Hematopoietic multipotent progenitor cell treated with erythropoietin and hydrocortisone succinate and interleukin-3 and kit ligand, for 6 days (in vitro differentiated cells): ENCODE results near the gene RSPRY1.

Source experiments
- DNase-seq: peaks from one replicate; pipeline ENCODE4 v3.0.0-alpha.2; 2015

The RSPRY1 gene

DNA sequence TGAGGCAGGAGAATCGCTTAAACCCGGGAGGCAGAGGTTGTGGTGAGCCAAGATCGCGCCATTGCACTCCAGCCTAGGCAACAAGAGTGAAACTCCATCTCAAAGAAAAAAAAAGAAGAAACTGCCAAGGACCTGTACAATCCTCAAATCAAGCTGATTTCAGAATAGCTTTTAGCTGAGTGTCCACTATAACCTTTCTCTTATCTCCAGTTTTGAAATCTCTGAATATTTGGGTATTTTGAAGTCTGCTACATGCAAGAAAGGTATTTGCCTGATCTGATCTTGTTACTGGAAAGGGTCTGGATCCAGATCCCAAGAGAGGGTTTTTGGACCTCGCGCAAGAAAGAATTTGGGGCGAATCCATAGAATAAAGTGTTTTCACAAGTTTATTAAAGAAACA, 39.8 kb downstream of the RSPRY1 start:
- no peak for DNase-seq

GRCh38 chr16:57226701-57227621, 40.8 kb downstream of the RSPRY1 start:
- DNase-seq = no peak

DNA sequence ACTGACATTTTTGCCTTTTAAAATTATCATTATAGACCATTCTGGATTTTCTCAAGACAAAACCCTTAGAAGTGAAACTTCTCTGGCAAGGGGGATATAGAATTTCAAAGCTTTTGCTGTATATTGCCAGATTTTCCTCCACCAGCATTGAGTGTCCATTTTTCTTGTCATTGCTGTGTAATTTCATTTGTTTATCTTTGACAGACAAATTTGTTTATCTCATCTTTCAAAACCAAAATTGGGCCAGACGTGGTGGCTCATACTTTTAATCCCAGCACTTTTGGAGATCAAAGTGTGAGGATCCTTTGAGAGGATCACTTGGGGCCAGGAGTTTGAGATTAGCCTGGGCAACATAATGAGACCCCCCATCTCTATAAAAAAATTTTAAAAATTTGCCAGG, 43.0 kb downstream of the RSPRY1 start:
- DNase-seq = no peak

GRCh38 chr16:57231821-57232350, 45.8 kb downstream of the RSPRY1 start:
- DNase-seq = no peak

DNA sequence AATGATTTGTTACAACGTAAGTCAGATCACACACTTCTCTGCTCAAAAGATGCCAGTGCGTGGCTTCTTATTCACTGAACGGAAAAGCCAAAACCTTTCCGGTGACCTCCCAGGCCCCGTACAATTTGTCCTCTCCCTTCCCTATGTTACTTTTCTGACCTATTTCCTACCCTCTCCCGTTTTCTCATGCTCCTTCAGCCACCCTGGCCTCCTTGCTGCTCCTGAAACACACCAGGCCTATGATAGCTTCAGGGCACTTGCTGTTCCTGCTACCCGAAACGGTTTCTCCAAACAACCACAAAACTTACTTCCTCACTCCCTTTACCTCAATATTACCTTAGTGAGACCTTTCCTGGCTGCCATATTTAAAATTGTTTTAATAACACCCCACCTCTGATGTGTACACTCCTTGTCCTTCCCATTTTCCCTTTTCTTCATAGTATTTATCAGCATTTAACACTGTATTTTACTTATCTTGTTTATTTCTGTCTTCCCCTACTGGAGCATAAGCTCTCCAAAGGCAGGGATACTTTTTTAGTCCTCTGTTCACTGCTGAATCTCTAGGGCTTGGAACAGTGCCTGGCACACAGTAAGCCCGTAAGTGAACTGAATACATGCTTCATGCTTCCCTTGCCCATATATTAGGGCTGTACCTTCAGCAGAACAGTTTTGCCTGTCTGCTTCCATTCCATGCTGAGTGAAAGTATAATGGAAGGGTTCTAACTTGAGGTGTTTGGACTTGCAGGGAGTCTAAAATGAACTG, 48.0 kb downstream of the RSPRY1 start:
- DNase-seq = no peak

GRCh38 chr16:57234707-57235092, 48.6 kb downstream of the RSPRY1 start:
- DNase-seq = no peak

- DNase-seq = peak; percentile 27
Measured at GRCh38 chr16:57235128-57236021, 49.2 kb downstream of the RSPRY1 start.

GRCh38 chr16:57236022-57236350, 49.9 kb downstream of the RSPRY1 start:
- DNase-seq = no peak

- DNase-seq = no peak
Measured at GRCh38 chr16:57238682-57239081, 52.6 kb downstream of the RSPRY1 start.

DNA sequence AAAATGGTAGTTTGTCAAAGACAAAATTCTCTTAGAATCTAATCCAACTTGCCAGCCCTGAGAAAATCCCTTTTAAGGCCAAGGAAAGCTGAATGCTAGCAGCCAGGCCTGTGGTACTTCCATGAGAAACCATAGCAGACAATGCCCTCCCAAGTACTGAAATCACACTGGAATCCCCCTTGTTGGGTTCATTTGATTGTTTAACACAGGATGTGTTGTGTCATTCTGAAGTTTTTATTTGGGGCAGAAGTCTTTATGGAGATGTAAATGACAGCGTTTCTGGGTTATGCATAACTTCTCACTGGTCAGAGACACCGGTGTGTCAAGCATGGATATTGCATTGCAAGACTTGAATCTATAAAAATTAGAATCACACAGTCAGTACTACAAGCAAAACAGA, 53.0 kb downstream of the RSPRY1 start:
- DNase-seq = no peak

GRCh38 chr16:57240851-57241250, 54.7 kb downstream of the RSPRY1 start:
- DNase-seq = no peak

DNA sequence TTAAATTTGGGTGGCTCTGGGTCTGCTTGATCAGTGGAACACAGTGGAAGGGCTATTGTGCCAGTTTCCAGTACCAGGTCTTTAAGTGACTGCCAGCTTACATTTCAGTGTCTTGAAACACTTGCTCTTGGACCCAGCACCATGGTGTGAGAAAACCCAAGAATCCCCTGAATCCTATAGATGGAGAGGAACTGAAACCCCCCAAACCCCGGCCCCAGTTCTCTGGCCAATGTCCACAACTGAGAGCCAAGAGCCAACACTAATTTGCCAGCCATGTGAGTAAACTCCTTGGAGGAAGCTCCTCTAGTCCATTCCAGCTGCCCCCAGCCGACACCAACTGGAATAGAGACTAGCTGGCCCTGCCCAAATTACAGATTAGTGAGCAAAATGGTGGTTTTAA, 56.5 kb downstream of the RSPRY1 start:
- no peak for DNase-seq

GRCh38 chr16:57244463-57244766, 58.3 kb downstream of the RSPRY1 start:
- no peak for DNase-seq

DNA sequence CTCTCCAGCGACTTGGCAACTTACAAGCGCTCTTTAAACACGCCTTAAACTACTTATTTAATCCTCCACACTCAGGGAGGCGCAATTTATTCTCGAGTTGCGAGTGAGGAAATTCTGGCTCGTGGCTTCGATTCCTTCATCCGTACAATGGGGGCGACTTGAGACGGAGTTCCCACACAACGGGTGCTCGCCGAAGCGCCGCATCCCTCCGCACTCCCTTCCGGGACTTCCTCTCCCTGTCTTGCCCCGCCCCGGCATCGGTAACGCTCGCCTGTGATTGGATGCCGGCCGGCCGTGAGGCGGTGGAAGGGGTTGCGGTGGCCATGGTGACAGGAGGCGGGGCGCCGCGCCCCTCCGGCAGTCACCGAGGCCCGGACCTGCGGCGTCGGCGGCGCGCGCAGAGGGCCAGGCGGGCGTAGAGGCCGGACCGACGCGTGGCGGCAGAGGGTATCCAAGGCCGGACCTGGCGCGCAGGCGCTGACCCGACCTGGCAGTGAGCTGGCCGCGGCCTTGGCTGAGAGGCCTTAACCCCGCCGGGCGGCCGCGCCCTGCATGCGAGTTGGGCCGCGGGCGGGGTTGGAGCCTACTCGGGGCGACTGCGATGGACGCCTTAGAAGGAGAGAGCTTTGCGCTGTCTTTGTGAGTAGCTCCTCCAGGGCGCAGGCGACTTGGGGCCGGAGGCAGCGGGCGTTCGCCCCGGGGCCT, 58.8 kb downstream of the RSPRY1 start, which contains the start of gene ARL2BP:
Gene ARL2BP, plus strand, starts transcription at position 493 of the 705 bp plus-strand sequence. Its CDS starts 109 bp downstream, at position 602.
- peak; percentile 98 for DNase-seq

DNA sequence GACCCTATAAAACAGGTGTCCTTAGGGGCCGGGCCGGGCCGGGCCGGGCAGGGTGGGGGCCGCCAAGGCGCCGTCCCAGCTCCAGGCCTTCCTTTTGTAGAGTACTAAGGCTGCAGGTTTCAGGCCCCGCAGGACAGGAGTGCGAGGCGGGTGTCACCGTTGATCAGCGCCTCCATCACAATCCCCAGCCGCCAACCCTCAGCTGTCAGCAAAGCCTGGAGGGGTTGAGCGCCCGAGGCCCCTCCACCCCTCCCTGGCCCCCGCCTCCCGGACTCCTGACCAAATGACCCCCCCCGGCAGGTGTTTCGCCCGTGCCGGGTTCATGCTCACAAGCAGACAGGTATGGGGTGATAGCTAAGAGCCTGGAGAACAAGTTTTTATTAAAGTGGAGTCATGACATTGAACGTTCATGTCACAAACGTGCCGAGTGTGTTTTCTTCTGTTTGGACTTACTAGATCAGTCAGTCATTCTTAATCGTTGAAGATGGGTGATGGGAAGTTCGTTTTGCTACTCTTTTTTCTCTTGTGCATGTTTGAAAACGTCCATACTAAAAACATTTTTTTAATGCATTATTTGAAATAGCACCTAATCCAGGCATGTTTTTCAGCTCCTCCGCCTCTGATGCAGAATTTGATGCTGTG, 59.5 kb downstream of the RSPRY1 start:
- peak; percentile 23 for DNase-seq

GRCh38 chr16:57251352-57251751, 65.2 kb downstream of the RSPRY1 start:
- DNase-seq = no peak

- DNase-seq = no peak
Measured at GRCh38 chr16:57252148-57252721, 66.1 kb downstream of the RSPRY1 start.

DNA sequence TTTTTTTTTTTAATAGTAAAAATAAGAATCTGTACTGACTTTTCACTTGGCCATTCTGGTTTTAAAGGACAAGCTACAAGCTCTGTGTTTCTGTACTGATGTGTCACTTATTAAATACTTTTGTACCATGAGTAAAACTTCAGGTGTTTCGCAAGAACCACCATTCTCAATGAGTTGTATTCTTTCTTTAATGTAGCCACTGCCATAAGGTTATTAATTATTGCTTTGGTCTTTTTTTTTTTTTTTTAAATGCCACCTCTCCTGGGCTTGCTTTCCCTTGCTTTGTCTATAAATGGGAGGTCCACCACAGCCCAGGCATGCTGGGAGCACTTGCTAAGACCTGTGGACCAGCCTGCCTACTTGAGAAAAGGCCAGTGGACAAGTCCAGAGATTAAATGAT, 67.3 kb downstream of the RSPRY1 start:
- DNase-seq = no peak

DNA sequence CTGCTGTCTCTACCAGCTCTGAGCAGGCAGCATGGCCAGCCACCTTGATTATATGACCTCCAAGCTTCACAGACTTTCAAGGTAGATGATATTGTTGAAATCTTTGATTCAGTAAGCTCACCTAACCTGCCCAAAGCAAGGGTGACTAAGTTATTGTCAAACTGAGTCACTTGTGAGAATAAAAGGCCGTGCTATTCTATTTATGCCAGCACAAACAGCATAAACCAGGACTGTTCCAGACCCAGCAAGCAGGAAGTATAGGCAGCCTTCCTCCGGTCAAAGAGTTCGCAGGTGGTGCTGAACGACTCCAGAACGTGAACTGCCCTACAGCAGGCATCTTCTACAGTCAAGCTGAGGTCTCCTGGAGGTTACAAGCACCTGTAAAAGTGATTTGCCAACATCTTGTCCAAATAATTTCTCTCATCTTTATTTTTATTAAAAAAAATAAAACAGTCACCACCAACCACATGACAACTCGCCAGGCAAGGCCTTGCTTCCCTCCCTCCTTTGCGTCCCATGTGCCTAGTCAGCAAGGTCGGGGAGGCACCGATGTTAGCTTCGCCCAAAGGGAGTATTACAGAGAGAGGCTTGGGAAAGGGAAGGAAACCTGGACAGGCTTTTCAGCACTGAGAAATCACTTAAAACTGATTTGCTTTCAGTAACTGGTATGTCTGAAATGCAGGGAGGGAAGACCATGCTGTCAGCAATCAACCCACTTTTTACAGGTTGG, 69.7 kb downstream of the RSPRY1 start:
- no peak for DNase-seq

DNA sequence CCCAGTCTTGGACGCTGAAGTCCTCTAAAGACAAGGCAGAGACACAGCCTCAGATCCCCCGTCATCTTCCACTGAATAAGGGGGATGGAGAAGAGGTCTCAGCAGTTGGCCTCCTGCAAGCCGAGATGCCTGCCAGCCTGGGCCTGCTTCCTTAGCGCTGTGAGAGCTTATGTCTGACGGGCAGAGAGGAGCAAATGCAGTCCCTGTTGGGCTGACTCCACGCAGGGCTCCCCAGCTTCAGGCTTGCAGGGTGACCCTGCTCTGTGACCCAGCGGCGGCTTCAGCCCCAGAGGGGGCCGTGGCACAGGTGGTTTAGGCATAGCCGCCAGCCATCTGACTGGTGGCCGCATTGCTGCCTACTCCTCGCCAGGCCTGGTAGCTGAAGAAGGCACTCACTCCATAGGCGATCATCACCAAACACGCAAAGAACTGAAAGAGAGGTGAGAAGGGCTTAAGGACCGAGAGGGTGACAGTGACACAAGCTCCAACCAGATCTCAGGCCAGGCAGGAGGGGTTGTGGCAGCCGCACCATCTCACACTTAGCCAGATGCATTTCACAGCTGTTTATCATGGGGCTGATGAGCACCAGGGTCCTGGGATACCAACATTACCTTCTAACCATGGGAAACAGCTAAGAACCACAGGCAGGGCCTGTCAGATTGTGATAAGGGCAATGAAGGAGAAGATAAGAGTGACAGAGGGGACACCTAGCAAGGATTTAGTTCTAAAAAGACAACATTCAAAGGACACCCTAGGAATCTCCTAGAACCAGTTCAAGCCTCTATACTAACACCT, 70.7 kb downstream of the RSPRY1 start:
- peak; percentile 62 for DNase-seq
